Omental fat pad (tissue), 4 donors: ENCODE results near the gene MAGI2. TPM values are rescaled to one million over a fixed set of nuclear protein-coding genes. Genes with fewer than 3 reads are reported as not detected.

ENCODE experiments used
- ATAC-seq: fragments of 150-250 bp; one replicate; pipeline ENCODE4 v1.9.1; 2016; ENCODE audit warnings: mild to moderate bottlenecking, moderate library complexity; ENCODE audit not compliant: low FRiP score
- DNase-seq: peaks from one replicate; pipeline ENCODE4 v3.0.0-alpha.2; 2019; ENCODE audit warnings: low spot score
- total RNA-seq, 4 donors: library from RNA; depleted of rRNA; stranded (reverse); fragments of >200 nt; gene quantifications; one replicate each; pipeline ENCODE4 v1.1.0, GENCODE V29; 2016
- TF ChIP-seq, protein P1 (sequence below), 3 donors: fragments of 450-650 bp; IDR thresholded peaks; one replicate each; pipeline ENCODE4 v1.5.1; 2016 to 2017; ENCODE audit warnings: antibody characterized with exemption in 3 of 3, mild to moderate bottlenecking in 3 of 3, moderate library complexity in 2 of 3

Gene MAGI2
- total RNA-seq, 4 donors from 2014 or later: 9.3 to 20.6 (median 13.2) TPM

DNA sequence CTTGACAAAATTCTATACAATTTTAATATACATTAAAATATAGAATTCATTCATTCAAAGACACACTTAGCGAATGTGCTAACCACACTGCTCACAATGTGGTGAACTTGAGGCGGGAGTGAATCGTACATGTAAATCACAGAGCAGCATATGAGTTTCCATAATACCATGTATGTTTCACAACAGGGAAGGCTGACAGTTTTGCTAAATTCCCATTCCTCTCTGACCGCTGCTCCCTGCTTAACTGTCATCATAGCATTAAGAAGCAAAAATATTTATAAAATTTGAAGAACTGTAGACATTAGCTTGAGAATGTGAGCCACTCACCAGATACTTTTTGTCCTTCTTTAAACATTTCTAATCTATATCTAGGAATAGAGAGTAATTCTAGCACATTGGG, 763.3 kb downstream of the MAGI2 start:
- DNase-seq (no peak), ATAC-seq (no peak)
- TF ChIP-seq, protein P1, sequence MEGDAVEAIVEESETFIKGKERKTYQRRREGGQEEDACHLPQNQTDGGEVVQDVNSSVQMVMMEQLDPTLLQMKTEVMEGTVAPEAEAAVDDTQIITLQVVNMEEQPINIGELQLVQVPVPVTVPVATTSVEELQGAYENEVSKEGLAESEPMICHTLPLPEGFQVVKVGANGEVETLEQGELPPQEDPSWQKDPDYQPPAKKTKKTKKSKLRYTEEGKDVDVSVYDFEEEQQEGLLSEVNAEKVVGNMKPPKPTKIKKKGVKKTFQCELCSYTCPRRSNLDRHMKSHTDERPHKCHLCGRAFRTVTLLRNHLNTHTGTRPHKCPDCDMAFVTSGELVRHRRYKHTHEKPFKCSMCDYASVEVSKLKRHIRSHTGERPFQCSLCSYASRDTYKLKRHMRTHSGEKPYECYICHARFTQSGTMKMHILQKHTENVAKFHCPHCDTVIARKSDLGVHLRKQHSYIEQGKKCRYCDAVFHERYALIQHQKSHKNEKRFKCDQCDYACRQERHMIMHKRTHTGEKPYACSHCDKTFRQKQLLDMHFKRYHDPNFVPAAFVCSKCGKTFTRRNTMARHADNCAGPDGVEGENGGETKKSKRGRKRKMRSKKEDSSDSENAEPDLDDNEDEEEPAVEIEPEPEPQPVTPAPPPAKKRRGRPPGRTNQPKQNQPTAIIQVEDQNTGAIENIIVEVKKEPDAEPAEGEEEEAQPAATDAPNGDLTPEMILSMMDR (IDR thresholded peaks at IDR 0.05): no peak

DNA sequence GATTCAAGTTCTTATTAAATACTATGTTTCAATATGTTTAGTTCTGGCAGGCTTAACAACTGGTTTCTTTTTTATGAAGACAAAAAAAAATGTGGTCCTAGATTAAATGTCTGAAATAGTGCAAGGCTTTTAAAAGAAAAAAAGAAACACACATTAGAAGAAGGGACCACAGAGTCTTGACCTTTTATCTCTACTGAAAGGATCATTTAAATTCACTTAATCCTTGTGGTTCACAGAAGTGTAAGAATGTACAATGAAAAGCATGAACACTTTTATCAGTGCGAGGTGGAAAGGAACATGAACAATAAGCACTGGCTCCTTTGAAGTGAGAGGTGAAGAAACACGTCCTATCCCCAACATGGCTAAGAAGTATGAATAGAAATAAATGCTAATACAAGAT, 765.1 kb downstream of the MAGI2 start:
- TF ChIP-seq, protein P1 (IDR thresholded peaks at IDR 0.05): no peak
- ATAC-seq: no peak
- no peak for DNase-seq

DNA sequence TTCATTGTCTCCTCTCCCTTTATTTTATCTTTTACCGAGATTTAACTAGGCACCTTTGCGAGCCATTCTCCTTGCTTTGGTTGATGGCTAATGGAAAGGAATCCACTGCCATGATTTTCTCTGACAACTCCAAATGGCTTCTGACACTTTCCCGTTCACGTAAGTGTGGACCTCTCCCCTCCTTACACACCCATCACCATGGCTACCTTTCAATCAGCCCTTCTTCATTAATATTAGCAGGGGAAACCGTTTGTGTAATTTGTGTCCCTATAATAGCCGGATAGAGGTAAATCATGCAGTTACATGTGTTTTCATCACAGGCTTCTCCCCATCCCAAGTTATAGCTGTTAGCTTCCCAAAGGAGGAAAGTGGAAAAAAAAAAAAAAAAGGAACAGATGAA, 767.3 kb downstream of the MAGI2 start:
- DNase-seq (no peak), ATAC-seq (no peak)
- TF ChIP-seq, protein P1 (IDR thresholded peaks at IDR 0.05): no peak

DNA sequence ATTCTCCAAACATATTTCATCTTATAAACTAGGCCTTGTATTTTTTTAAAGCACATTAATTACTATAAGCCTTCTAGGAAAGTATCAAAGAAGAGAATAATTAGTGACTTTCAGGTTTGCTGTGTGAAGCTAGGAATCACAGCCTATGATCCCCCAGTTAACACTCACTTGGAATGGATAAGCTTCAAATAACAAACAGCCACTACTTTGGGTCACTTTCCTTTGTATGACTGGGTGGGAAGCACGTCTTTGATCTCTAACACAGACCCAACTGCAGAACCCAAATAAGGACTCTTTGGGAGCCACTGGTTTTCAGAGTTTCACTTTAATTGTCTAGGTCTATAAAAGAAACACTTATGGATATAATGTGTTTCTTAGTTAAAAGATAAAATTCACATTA, 769.3 kb downstream of the MAGI2 start:
- TF ChIP-seq, protein P1 (IDR thresholded peaks at IDR 0.05): no peak
- DNase-seq (no peak), ATAC-seq (no peak)

DNA sequence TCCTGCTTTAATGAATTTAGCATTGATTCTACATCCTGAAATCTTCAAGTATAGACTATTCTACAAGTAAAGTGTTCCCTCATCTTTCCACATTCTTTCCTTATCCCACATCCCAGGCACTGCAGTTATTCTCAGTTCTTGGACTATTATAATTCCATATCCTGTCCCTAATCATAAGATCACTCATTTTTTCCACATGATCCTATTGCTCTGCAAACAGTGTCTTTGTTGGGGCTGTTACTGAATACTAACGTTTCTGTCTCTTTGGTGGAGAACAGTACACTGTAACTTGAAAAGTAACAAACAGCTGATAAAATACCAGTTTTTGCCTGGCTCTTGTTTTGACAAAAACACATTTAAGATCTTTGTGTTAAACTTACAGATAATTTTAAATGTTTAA, 769.9 kb downstream of the MAGI2 start:
- no peak for DNase-seq
- TF ChIP-seq, protein P1 (IDR thresholded peaks at IDR 0.05): no peak
- ATAC-seq: no peak

DNA sequence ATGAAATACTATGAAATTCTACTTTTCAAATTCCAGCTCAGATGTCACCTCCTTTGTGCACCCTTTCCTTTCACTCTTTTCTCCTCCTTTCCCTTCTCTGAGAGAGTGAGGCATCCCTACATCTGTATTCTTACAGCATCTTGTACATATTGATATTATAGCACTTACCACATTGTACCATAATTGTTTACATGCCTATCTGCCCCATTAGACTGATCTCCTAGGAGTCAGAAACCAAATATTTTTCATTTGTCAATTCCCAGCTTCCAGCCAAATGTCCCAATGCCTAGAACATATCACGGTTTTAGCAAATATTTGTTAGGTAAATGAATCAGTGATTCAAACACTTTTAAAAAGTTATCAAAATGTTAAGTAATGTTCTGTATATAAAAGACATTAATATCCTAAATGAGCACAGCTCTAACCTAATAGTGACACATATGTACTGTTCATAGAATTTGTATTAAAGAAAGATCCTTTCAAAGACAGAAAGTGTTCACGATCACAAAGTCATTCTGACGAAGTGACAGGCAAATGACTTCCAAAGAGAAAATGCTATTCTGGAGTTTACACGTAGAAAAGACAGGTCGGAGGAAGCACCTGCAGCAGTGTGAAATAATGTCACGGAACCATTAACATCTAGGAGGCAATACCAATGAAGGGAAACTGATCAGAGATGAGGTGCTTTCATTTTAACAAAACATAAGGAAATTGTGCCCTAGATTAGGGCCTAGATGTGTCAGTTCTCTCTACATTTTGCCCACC, 774.2 kb downstream of the MAGI2 start:
- ATAC-seq (no peak), DNase-seq (no peak)
- TF ChIP-seq, protein P1 (IDR thresholded peaks at IDR 0.05): no peak

DNA sequence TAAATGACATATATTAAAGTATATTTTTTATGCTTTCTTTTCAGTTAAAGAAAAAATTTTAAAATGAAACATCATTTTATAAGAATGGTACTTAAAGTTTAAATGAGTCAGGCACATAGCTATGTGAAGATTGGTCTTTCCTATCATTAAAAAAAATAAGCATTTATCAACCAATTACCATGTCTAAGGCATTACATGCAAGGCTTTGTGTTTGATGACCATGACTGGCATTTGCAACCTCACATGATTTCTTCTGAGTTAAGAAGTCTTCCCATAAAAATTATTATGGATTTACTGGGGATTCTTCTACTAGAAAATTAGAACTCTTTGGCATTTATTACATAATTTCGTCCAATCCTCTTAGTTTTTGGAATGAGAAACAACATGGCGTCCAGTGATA, 776.1 kb downstream of the MAGI2 start:
- ATAC-seq (no peak), DNase-seq (no peak)
- TF ChIP-seq, protein P1 (IDR thresholded peaks at IDR 0.05): no peak
